ENCODE data around the gene ZBTB42. TPM values are rescaled to one million over a fixed set of nuclear protein-coding genes. Genes with fewer than 3 reads are reported as not detected.

ZBTB42 gene
- polyA plus RNA-seq, 3 donors: 0.49 to 1.0 (median 0.68) TPM

GRCh38 chr14:104801520-104802393 is 856 bp downstream of the ZBTB42 start:
- Histone ChIP-seq H4K20me1 (ENCODE audit: insufficient read depth, low read length) (no peaks in the 10 kb centered on the region), H3K9me3 (replicated peaks in 1 of 2; ENCODE audit: control insufficient read depth in 1 of 2, insufficient read depth in 1 of 2, low read length in 2 of 2) (no peaks in the 10 kb centered on the region), H3K4me1 (ENCODE audit: control insufficient read depth in 1 of 2, insufficient read depth in 2 of 2, low read length in 2 of 2) (peaks cover 18 to 23% of the 10 kb centered on the region in 2 donors), H3K27me3 (ENCODE audit: control insufficient read depth in 2 of 2, insufficient read depth in 2 of 2, low read length in 2 of 2) (peaks cover 0 to 34% of the 10 kb centered on the region in 2 donors), H3K36me3 (replicated peaks in 1 of 2; ENCODE audit: control insufficient read depth in 1 of 2, insufficient read depth in 2 of 2, low read length in 2 of 2) (no peaks in the 10 kb centered on the region), H3K4me2 (replicated peaks; ENCODE audit: extremely low read depth, low read length, poor library complexity, severe bottlenecking) (peak overlapping the region; percentile 89), H3K4me3 (replicated peaks in 1 of 3; ENCODE audit: low read depth in 2 of 3, low read length in 3 of 3) (peak overlapping the region; percentile 32 to 79 (median 61)), H2AFZ (ENCODE audit: insufficient read depth, low read depth, low read length, poor library complexity, severe bottlenecking) (peak overlapping the region; percentile 81), H3K9ac (ENCODE audit: insufficient read depth, low read length, poor library complexity, severe bottlenecking) (peak overlapping the region; percentile 58), H3K79me2 (ENCODE audit: insufficient read depth, low read length) (no peaks in the 10 kb centered on the region), H3K27ac (ENCODE audit: low read depth in 1 of 2, low read length in 2 of 2) (no peak overlapping the region)
- no peak for TF ChIP-seq CTCF (IDR thresholded peaks at IDR 0.05)
- DNase-seq: no peak
- Mint-ChIP-seq H3K4me3 (peak overlapping the region; percentile 83 to 89), H3K27me3 (ENCODE audit: low read depth in 3 of 3) (peaks cover 20 to 50% (median 33%) of the 10 kb centered on the region in 3 donors), H3K4me1 (peaks cover 26% of the 10 kb centered on the region), H3K27ac (peak overlapping the region in 1 of 7 donors; percentile 18), H3K9me3 (no peaks in the 10 kb centered on the region), H3K36me3 (peaks cover 0 to 4% of the 10 kb centered on the region in 2 donors)
- WGBS (ENCODE audit: insufficient coverage): 82% methylated on average over 45 of the region's 45 CpGs
- intact Hi-C loops (cut with micrococcal nuclease): no loop called here

GRCh38 chr14:104802394-104803184 is 1.7 kb downstream of the ZBTB42 start:
- Mint-ChIP-seq H3K36me3 (peaks cover 0 to 4% of the 10 kb centered on the region in 2 donors), H3K9me3 (no peaks in the 10 kb centered on the region), H3K27ac (peak overlapping the region in 1 of 7 donors; percentile 59), H3K27me3 (ENCODE audit: low read depth in 3 of 3) (peaks cover 20 to 42% (median 33%) of the 10 kb centered on the region in 3 donors), H3K4me1 (peaks cover 27% of the 10 kb centered on the region), H3K4me3 (peak overlapping the region in 1 of 2 donors; percentile 53)
- Histone ChIP-seq H3K4me1 (ENCODE audit: control insufficient read depth in 1 of 2, insufficient read depth in 2 of 2, low read length in 2 of 2) (peaks cover 18 to 23% of the 10 kb centered on the region in 2 donors), H2AFZ (ENCODE audit: insufficient read depth, low read depth, low read length, poor library complexity, severe bottlenecking) (no peak overlapping the region), H3K4me2 (replicated peaks; ENCODE audit: extremely low read depth, low read length, poor library complexity, severe bottlenecking) (no peak overlapping the region), H3K9me3 (replicated peaks in 1 of 2; ENCODE audit: control insufficient read depth in 1 of 2, insufficient read depth in 1 of 2, low read length in 2 of 2) (no peaks in the 10 kb centered on the region), H4K20me1 (ENCODE audit: insufficient read depth, low read length) (no peaks in the 10 kb centered on the region), H3K36me3 (replicated peaks in 1 of 2; ENCODE audit: control insufficient read depth in 1 of 2, insufficient read depth in 2 of 2, low read length in 2 of 2) (no peaks in the 10 kb centered on the region), H3K27me3 (ENCODE audit: control insufficient read depth in 2 of 2, insufficient read depth in 2 of 2, low read length in 2 of 2) (peaks cover 0 to 28% of the 10 kb centered on the region in 2 donors), H3K9ac (ENCODE audit: insufficient read depth, low read length, poor library complexity, severe bottlenecking) (no peak overlapping the region), H3K4me3 (replicated peaks in 1 of 3; ENCODE audit: low read depth in 2 of 3, low read length in 3 of 3) (no peak overlapping the region), H3K27ac (ENCODE audit: low read depth in 1 of 2, low read length in 2 of 2) (no peak overlapping the region), H3K79me2 (ENCODE audit: insufficient read depth, low read length) (no peaks in the 10 kb centered on the region)
- DNase-seq: no peak
- intact Hi-C loops (cut with micrococcal nuclease): no loop called here
- whole genome bisulfite sequencing (ENCODE audit: insufficient coverage): 94% methylated on average over 15 of the region's 20 CpGs
- no peak for TF ChIP-seq CTCF (IDR thresholded peaks at IDR 0.05)

Measured in CD14-positive monocyte (primary cell).